ENCODE data around the gene PAXX. TPM values are rescaled to one million over a fixed set of nuclear protein-coding genes. Genes with fewer than 3 reads are reported as not detected.

PAXX gene
- total RNA-seq, 1 experiment from 2014 or later = 89.0 TPM

DNA sequence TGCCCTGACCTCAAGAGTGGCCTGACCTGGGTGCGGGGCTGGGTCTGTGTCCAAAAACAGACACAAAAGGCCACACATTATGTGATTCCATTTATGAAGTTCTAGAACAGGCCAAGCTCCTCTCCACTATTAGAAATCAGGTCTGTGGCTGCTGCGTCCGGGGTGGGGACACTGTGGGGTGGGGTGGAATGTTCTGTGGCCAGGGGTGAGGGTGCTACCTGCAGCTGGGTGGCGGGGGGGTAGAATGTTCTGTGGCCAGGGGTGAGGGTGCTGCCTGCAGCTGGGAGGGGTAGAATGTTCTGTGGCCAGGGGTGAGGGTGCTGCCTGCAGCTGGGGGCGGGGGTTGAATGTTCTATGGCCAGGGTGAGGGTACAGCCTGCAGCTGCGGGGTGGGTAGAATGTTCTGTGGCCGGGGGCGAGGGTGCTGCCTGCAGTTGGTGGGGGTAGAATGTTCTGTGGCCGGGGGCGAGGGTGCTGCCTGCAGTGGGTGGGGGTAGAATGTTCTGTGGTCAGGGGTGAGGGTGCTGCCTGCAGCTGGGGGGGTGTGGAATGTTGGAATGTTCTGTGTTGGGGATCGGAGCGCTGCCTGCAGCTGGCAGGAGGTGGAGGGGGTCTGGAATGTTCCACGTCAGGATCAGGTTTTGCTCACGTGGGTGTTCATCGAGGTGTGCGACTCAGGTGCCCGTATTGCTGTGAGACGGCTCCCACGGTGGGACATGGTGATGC lies 31.8 kb upstream of the PAXX start:
- RAD21 ChIA-PET (ENCODE audit: low non-redundant PET in 1 of 2, low total read pairs in 2 of 2, uncharacterized antibody in 2 of 2, unreplicated experiment in 2 of 2) = no interaction called here
- ATAC-seq = no peak
- TF ChIP-seq YY1 (IDR thresholded peaks at IDR 0.05; ENCODE audit: extremely low read depth, insufficient replicate concordance, low read depth, low read length) (no peak), EZH2phosphoT487 (IDR thresholded peaks at IDR 0.05; ENCODE audit: borderline replicate concordance) (no peak), JUND (IDR thresholded peaks at IDR 0.05) (no peak), ZNF274 (IDR thresholded peaks at IDR 0.05; ENCODE audit: low read depth, low read length) (no peak), CBX3 (IDR thresholded peaks at IDR 0.05; ENCODE audit: low read depth) (no peak), SRF (IDR thresholded peaks at IDR 0.05; ENCODE audit: low read depth) (no peak), FOSL1 (IDR thresholded peaks at IDR 0.05; ENCODE audit: low read depth) (no peak), SIN3A (IDR thresholded peaks at IDR 0.05; ENCODE audit: low read depth) (no peak)
- TF ChIP-seq, protein P1, sequence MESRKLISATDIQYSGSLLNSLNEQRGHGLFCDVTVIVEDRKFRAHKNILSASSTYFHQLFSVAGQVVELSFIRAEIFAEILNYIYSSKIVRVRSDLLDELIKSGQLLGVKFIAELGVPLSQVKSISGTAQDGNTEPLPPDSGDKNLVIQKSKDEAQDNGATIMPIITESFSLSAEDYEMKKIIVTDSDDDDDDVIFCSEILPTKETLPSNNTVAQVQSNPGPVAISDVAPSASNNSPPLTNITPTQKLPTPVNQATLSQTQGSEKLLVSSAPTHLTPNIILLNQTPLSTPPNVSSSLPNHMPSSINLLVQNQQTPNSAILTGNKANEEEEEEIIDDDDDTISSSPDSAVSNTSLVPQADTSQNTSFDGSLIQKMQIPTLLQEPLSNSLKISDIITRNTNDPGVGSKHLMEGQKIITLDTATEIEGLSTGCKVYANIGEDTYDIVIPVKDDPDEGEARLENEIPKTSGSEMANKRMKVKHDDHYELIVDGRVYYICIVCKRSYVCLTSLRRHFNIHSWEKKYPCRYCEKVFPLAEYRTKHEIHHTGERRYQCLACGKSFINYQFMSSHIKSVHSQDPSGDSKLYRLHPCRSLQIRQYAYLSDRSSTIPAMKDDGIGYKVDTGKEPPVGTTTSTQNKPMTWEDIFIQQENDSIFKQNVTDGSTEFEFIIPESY (IDR thresholded peaks at IDR 0.05; ENCODE audit: extremely low read depth, insufficient replicate concordance, low read length) = no peak
- TF ChIP-seq, protein P2, sequence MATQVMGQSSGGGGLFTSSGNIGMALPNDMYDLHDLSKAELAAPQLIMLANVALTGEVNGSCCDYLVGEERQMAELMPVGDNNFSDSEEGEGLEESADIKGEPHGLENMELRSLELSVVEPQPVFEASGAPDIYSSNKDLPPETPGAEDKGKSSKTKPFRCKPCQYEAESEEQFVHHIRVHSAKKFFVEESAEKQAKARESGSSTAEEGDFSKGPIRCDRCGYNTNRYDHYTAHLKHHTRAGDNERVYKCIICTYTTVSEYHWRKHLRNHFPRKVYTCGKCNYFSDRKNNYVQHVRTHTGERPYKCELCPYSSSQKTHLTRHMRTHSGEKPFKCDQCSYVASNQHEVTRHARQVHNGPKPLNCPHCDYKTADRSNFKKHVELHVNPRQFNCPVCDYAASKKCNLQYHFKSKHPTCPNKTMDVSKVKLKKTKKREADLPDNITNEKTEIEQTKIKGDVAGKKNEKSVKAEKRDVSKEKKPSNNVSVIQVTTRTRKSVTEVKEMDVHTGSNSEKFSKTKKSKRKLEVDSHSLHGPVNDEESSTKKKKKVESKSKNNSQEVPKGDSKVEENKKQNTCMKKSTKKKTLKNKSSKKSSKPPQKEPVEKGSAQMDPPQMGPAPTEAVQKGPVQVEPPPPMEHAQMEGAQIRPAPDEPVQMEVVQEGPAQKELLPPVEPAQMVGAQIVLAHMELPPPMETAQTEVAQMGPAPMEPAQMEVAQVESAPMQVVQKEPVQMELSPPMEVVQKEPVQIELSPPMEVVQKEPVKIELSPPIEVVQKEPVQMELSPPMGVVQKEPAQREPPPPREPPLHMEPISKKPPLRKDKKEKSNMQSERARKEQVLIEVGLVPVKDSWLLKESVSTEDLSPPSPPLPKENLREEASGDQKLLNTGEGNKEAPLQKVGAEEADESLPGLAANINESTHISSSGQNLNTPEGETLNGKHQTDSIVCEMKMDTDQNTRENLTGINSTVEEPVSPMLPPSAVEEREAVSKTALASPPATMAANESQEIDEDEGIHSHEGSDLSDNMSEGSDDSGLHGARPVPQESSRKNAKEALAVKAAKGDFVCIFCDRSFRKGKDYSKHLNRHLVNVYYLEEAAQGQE (IDR thresholded peaks at IDR 0.05; ENCODE audit: low read depth) = no peak
- TF ChIP-seq, protein P3, sequence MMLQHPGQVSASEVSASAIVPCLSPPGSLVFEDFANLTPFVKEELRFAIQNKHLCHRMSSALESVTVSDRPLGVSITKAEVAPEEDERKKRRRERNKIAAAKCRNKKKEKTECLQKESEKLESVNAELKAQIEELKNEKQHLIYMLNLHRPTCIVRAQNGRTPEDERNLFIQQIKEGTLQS (IDR thresholded peaks at IDR 0.05) = no peak
- TF ChIP-seq, protein P4, sequence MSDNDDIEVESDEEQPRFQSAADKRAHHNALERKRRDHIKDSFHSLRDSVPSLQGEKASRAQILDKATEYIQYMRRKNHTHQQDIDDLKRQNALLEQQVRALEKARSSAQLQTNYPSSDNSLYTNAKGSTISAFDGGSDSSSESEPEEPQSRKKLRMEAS (IDR thresholded peaks at IDR 0.05) = no peak
- Histone ChIP-seq H3K4me2 (ENCODE audit: low read length) (no peak overlapping the region), H3K4me3 (replicated peaks in 1 of 2; ENCODE audit: low read depth in 1 of 2, low read length in 2 of 2) (no peak overlapping the region), H3K27me3 (ENCODE audit: insufficient read depth, low read length) (no peaks in the 10 kb centered on the region), H4K20me1 (ENCODE audit: insufficient read depth) (no peaks in the 10 kb centered on the region), H3K9ac (ENCODE audit: low read length) (no peak overlapping the region), H3K79me2 (ENCODE audit: insufficient read depth, low read length) (no peaks in the 10 kb centered on the region), H3K9me3 (ENCODE audit: control insufficient read depth in 1 of 2, insufficient read depth in 1 of 2, low read depth in 1 of 2, low read length in 2 of 2) (no peaks in the 10 kb centered on the region), H3K4me1 (ENCODE audit: control insufficient read depth in 1 of 2, insufficient read depth in 2 of 2, low read length in 2 of 2) (peaks cover 11 to 22% of the 10 kb centered on the region in 2 experiments), H3K27ac (ENCODE audit: low read depth, low read length) (no peak overlapping the region), H2AFZ (ENCODE audit: low read depth, low read length, poor library complexity, severe bottlenecking) (no peak overlapping the region), H3K36me3 (ENCODE audit: control insufficient read depth in 1 of 2, insufficient read depth in 2 of 2, low read length in 2 of 2) (no peaks in the 10 kb centered on the region), H3K9me2 (ENCODE audit: insufficient read depth) (no peaks in the 10 kb centered on the region)
- DNase-seq (ENCODE audit: low read depth, low spot score) = no peak
- BruUV-seq (replicated peaks) = no TSS peak
- intact Hi-C loops (cut with micrococcal nuclease) = no loop called here
- POLR2A ChIA-PET = no interaction called here
- CTCF ChIA-PET = interaction anchor here (0.6 kb wide), 1 partner anchor 14 kb away, joined by 3 read pairs; no protein-coding TSS in a partner anchor

All from HCT116 (cell line).